NB4 (cell line): ENCODE measurements around the gene FKRP.
A peak's percentile ranks its signal among the peaks of the same experiment; 100 is the strongest.

Source experiments
- DNase-seq: peaks from one replicate; pipeline ENCODE4 v3.0.0; 2010; ENCODE audit warnings: low read depth
- H3K4me3 ChIP-seq: one replicate; pipeline ENCODE4 v1.5.1; 2011; ENCODE audit warnings: mild to moderate bottlenecking, low read depth, low read length, moderate library complexity
- CTCF ChIP-seq: IDR thresholded peaks from one replicate; pipeline ENCODE4 v1.5.1; 2012; ENCODE audit warnings: low read depth, low read length
- MAX ChIP-seq: IDR thresholded peaks from 2 replicates; pipeline ENCODE4 v1.6.1; 2011; ENCODE audit warnings: low read depth, low read length
- MYC ChIP-seq: IDR thresholded peaks from 2 replicates; pipeline ENCODE4 v1.6.1; 2011; ENCODE audit warnings: low read depth, low read length
- POLR2A ChIP-seq: IDR thresholded peaks from 2 replicates; pipeline ENCODE4 v1.6.1; 2011; ENCODE audit warnings: mild to moderate bottlenecking; ENCODE audit not compliant: insufficient read length; ENCODE audit errors: extremely low read depth

The FKRP gene

GRCh38 chr19:46731584-46731983, 14.3 kb upstream of the FKRP start:
- peak overlapping the region; percentile 35 for H3K4me3 ChIP-seq
- peak; percentile 94 for DNase-seq
- no peak for TF ChIP-seq CTCF
- TF ChIP-seq POLR2A: no peak
- TF ChIP-seq MYC: no peak
- TF ChIP-seq MAX: no peak

GRCh38 chr19:46732172-46732938, 13.5 kb upstream of the FKRP start:
- H3K4me3 ChIP-seq: no peak overlapping the region

GRCh38 chr19:46732966-46733689, 12.7 kb upstream of the FKRP start:
- peak overlapping the region; percentile 13 for H3K4me3 ChIP-seq
- TF ChIP-seq CTCF (peak; percentile 45), MYC (no peak)
- peak; percentile 100 for DNase-seq

More at GRCh38 chr19:46732172-46732938, 13.5 kb upstream of the FKRP start:
- TF ChIP-seq MAX (no peak), MYC (no peak), CTCF (no peak), POLR2A (no peak)
- peak; percentile 65 for DNase-seq

GRCh38 chr19:46733690-46734292, 12.1 kb upstream of the FKRP start:
- peak; percentile 95 for DNase-seq
- H3K4me3 ChIP-seq: peak overlapping the region; percentile 13
- TF ChIP-seq CTCF: no peak

- no peak for DNase-seq
- TF ChIP-seq MAX (no peak), MYC (no peak), CTCF (no peak), POLR2A (no peak)
These were observed 9.1 kb upstream of the FKRP start for GRCh38 chr19:46736531-46737297.

More at GRCh38 chr19:46736531-46737297, 9.1 kb upstream of the FKRP start:
- no peak overlapping the region for H3K4me3 ChIP-seq
